Colonic mucosa (tissue), 4 donors: ENCODE measurements around the gene CCDC71L. TPM values are rescaled to one million over a fixed set of nuclear protein-coding genes. Genes with fewer than 3 reads are reported as not detected.

Experiments
- DNase-seq: peaks from one replicate; pipeline ENCODE4 v3.0.0-alpha.2; 2020
- H3K27ac ChIP-seq: fragments of 200-600 bp; one replicate; pipeline ENCODE4 v1.8.0; 2021
- H3K27me3 ChIP-seq: fragments of 200-600 bp; one replicate; pipeline ENCODE4 v1.8.0; 2021
- H3K36me3 ChIP-seq: fragments of 200-600 bp; one replicate; pipeline ENCODE4 v1.8.0; 2021
- H3K4me1 ChIP-seq: fragments of 200-600 bp; one replicate; pipeline ENCODE4 v1.8.0; 2021; ENCODE audit warnings: mild to moderate bottlenecking
- H3K4me3 ChIP-seq: fragments of 200-600 bp; one replicate; pipeline ENCODE4 v1.8.0; 2021
- H3K9ac ChIP-seq, 2 donors: one replicate each; pipeline ENCODE4 v1.7.0; 2013; ENCODE audit warnings: control low read depth in 2 of 2, low read depth in 2 of 2, low read length in 2 of 2
- H3K9me3 ChIP-seq: fragments of 200-600 bp; one replicate; pipeline ENCODE4 v1.8.0; 2021
- CTCF ChIP-seq: fragments of 200-600 bp; IDR thresholded peaks from one replicate; pipeline ENCODE4 v1.8.0; 2022; ENCODE audit warnings: antibody characterized with exemption, mild to moderate bottlenecking
- intact Hi-C: fragments of 100-400 bp; cut with DNase I; formaldehyde crosslinking; loops from one replicate; pipeline ENCODE4 v1.14.1; 2022
- total RNA-seq, 2 donors: library from RNA; stranded (reverse); fragmentation: NEBNext Ultra II Directional in 1 of 2; extraction: Animal tissue kit (Norgen Biotek cat#: 25700) in 1 of 2; gene quantifications; one replicate each; pipeline ENCODE4 v1.2.1, GENCODE V29; 2021
- donor health status: healthy.
- donor health status: DM: no; HTN: no; CAD: no.
- donor health status: DM: no; HTN: no; CAD: no.

The CCDC71L gene
- total RNA-seq, 2 donors from 2014 or later = 21.3 to 21.6 TPM

DNA sequence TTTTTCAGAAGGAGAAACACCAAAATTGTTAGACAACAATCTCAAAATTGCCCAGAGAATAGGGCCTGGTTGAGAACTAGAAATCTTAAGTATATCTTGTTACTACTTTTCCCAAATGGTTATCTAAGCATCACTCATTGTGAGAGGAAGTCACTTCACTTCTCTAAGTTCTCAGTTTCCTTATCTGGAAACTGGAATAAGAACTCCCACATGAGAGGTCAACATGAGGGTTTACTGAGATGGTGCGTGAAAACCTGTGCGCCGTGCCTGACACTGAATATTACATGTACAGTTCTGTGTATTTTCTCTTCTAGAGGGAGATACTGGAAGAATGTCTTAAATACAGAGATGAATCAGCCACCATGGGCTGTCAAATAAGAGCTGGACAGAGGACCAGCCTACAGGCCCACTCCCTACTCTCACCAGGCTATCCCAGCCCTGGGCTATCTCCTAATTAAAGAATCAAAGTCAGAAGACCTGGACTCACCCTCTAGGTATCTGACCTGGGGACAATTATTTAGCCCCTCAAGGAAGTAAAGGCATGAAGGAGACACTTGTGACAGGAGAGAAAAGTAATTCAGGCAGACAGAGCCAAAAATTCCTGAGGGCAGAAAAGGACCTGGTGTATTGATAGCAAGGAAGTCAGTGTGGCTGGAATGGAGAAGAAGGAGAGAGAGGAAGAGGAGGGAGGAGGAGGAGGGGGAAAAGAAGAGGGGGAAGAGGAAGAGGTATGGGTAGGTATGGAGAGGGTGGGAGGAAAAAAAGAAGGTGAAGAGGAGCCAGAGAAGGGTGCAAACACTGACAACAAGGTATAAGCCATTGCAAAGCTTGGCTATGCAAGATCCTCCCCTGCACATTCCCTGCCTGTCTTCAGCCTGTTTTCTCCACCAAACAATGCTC, 44.9 kb downstream of the CCDC71L start:
- H3K27ac ChIP-seq = no peak overlapping the region
- intact Hi-C loops = no loop called here

DNA sequence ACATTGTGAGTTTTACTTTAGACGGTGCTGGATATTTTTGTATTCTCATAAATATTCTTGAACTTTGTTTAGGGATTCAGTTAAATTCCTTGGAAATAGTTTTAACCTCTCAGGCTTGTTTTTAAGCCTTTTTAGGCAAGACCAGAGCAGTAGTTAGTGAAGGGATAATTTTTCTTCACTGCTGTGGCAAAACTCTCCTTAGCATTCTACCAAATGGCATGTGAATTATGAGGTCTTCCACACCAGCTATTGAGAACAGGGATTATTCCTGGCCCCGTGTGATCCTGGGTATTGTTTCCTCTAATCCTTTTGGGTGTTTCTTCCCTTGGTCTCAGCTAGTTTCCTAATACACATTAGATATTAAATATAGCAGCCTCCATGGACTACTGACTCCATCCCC, 46.2 kb downstream of the CCDC71L start:
- H3K36me3 ChIP-seq = no peaks in the 10 kb centered on the region
- no peaks in the 10 kb centered on the region for H3K9me3 ChIP-seq
- intact Hi-C loops = no loop called here
- H3K27me3 ChIP-seq = no peaks in the 10 kb centered on the region
- no peak overlapping the region for H3K4me3 ChIP-seq
- H3K9ac ChIP-seq = no peak overlapping the region
- no peak for TF ChIP-seq CTCF
- H3K27ac ChIP-seq = no peak overlapping the region
- no peak for DNase-seq
- H3K4me1 ChIP-seq = no peaks in the 10 kb centered on the region

More for the DNA sequence above, 44.9 kb downstream of the CCDC71L start:
- Histone ChIP-seq H3K27me3 (no peaks in the 10 kb centered on the region), H3K4me1 (no peaks in the 10 kb centered on the region), H3K4me3 (no peak overlapping the region), H3K9me3 (no peaks in the 10 kb centered on the region), H3K36me3 (no peaks in the 10 kb centered on the region), H3K9ac (no peak overlapping the region)
- no peak for TF ChIP-seq CTCF
- no peak for DNase-seq

- Histone ChIP-seq H3K27me3 (no peaks in the 10 kb centered on the region), H3K9me3 (no peaks in the 10 kb centered on the region), H3K27ac (no peak overlapping the region), H3K4me3 (no peak overlapping the region), H3K36me3 (no peaks in the 10 kb centered on the region), H3K4me1 (no peaks in the 10 kb centered on the region), H3K9ac (no peak overlapping the region)
- no peak for TF ChIP-seq CTCF
- intact Hi-C loops = no loop called here
- no peak for DNase-seq
Measured at GRCh38 chr7:106613848-106614560, 47.0 kb downstream of the CCDC71L start.

DNA sequence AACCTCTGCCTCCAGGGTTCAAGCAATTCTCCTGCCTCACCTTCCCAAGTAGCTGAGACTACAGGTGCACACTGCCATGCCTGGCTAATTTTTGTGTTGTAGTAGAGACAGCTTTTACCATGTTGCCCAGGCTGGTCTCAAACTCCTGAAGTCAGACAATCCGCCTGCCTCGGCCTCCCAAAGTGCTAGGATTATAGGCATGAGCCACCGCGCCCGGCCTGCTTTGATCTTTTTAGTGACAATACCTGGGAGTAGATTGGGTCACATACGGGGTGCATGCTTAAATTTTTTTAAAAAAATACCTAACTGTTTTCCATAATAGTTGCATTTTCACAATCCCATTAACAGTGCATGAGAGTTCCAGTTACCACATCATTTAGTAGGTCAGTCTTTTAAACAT, 47.7 kb downstream of the CCDC71L start:
- Histone ChIP-seq H3K9me3 (no peaks in the 10 kb centered on the region), H3K4me3 (no peak overlapping the region), H3K27me3 (no peaks in the 10 kb centered on the region), H3K27ac (no peak overlapping the region), H3K36me3 (no peaks in the 10 kb centered on the region), H3K9ac (no peak overlapping the region), H3K4me1 (no peaks in the 10 kb centered on the region)
- DNase-seq = no peak
- no peak for TF ChIP-seq CTCF
- intact Hi-C loops = no loop called here

DNA sequence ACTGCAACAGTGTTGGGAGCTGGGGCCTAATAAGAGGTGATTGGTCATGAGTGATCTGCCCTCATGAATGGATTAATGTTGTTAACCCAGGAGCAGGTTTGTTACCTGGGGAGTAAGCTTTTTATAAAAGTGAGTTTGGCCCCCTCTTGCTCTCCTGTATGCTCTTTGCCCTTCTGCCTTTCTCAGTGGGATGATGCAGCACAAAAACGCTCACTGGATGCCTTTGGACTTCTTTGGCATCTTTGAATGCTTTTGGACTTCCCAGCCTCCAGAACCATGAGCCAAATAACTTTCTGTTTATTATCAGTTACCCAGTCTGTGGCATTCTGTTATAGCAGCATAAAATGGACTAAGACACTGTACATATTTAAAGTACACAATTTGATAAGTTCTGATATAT, 48.5 kb downstream of the CCDC71L start:
- TF ChIP-seq CTCF = no peak
- no peaks in the 10 kb centered on the region for H3K27me3 ChIP-seq
- H3K27ac ChIP-seq = peak overlapping the region; percentile 7
- intact Hi-C loops = no loop called here
- no peak overlapping the region for H3K4me3 ChIP-seq
- H3K36me3 ChIP-seq = no peaks in the 10 kb centered on the region
- H3K4me1 ChIP-seq = no peaks in the 10 kb centered on the region
- no peak for DNase-seq
- no peak overlapping the region for H3K9ac ChIP-seq
- no peaks in the 10 kb centered on the region for H3K9me3 ChIP-seq
